LNCAP (cell line): Measurements from ENCODE around the gene VAMP7.

Experiments
- TF ChIP-seq, protein P1 (sequence below): fragments of 450-650 bp; IDR thresholded peaks from 2 replicates; pipeline ENCODE4 v1.5.1; 2017; ENCODE audit warnings: mild to moderate bottlenecking

The VAMP7 gene

DNA sequence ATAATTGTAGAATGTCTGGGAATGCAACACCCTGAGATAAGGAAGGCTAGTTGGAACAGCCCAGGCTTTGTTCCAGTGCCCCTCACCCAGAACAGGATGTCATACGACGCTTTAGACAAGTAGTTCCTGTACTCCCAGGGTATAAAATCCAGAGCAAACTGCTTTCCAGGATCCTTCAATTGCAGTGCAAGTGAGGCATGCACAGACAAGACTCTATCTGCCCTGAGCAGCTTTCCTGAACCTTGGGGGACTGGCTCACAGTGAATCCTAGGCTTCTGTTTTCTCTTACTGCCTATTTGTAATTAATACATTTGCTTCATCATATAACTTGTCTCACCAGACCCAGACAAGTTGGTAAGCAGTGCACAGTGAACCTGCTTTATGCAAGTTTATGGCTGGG is 68.0 kb downstream of the VAMP7 start:
- TF ChIP-seq, protein P1, sequence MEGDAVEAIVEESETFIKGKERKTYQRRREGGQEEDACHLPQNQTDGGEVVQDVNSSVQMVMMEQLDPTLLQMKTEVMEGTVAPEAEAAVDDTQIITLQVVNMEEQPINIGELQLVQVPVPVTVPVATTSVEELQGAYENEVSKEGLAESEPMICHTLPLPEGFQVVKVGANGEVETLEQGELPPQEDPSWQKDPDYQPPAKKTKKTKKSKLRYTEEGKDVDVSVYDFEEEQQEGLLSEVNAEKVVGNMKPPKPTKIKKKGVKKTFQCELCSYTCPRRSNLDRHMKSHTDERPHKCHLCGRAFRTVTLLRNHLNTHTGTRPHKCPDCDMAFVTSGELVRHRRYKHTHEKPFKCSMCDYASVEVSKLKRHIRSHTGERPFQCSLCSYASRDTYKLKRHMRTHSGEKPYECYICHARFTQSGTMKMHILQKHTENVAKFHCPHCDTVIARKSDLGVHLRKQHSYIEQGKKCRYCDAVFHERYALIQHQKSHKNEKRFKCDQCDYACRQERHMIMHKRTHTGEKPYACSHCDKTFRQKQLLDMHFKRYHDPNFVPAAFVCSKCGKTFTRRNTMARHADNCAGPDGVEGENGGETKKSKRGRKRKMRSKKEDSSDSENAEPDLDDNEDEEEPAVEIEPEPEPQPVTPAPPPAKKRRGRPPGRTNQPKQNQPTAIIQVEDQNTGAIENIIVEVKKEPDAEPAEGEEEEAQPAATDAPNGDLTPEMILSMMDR = no peak

DNA sequence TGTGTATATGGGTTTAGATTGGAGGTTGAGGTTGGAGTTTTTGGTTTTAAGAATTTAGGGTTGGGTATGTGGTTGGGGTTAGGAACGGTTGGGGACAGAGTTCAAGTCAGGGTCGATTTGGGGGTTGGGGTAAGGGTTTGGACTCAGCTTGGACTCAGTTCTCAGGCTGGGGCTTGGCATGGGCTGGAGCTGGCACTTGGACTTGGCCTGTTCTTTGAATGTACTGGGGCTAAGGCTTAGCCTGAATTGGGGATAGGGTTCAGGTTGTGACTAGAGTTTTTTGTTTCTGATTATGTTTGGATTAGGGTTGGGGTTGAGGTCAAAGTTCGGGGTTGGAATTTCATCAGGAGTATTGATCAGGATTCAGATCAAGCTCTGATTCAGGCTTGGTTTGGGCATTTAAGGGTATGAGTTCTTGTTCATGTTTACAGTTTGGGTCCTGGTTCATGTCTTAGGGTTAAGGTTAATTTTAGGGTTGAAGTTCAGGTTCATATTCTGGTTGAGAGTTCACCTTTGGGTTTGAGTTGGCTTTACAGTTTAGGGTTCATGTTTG is 70.2 kb downstream of the VAMP7 start:
- TF ChIP-seq, protein P1 = no peak

DNA sequence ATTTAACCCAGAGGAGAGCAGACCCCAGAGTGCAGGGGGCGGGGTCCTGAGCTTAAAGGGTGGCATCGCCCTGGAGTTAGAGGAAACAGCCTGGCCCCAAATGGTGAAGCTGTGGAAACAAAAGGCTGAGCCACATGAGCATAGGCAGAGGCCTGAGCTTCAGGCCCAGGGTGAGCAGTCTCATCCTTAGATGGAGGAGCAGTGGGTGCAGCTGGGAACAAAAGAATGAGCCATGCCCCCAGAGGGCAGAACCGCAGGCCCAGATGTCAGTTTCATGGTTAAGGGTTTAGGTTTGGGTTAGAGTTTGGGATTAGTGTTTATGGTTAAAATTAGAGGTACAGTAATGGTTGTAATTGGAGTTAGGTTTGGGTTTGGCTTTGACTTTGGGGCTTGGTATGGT is 71.9 kb downstream of the VAMP7 start:
- TF ChIP-seq, protein P1 = no peak

DNA sequence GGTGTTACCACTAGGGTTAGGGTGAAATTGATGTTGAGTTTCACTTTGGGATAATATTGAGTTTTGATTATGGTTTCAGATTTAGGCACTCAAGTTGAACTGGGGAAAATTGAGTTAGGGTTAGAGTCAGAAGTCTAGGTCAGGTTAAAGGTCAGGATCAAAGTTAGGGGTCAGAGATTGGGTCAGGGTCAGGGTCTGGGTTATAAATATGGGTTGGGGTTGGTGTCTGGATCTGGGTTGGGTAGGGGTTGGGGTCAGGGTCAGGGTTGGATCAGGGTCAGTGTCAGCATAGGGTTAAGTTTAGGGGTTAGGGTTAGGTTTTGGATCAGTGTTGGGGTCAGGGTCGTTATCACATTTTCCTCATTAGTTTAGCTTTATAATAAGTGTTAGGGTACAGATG is 73.6 kb downstream of the VAMP7 start:
- TF ChIP-seq, protein P1 = no peak

DNA sequence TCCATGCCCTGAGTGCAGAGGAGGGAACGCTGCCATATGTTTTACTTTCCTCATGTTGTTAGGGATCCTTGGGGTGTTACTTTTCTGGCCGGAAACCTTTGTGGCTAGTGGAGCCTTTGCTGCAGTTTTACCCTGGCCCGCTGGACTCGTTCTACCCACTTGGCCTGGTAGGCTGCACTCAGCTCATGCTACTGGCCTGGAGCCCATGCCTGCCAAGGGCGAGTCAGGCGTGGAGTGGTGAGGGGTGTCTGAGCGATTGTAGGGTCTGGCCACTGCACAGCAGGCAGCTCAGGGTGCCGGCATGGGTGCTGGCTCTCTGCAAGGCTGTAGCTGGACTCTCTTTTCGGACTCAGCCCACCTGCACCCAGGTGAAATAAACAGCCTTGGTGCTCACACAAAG is 75.0 kb downstream of the VAMP7 start:
- TF ChIP-seq, protein P1 = no peak

DNA sequence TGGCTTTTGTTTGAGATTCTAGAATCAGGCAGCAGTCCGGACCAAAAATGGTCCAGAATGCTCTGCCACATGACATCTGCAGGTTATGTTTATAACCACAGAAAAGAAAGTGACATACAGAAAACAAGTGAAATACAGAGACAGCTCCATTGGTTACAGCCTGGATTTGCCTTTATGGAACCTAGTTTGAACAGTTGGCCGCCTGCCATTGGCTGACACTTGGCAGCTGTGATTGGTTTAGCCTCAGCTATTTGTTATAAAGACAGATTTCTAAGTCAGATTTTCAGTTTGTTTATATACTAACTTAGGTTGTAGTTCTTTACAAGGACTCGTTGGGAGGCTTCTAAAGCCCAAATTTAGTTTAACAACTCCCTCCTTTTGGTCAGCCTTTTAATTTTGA is 75.5 kb downstream of the VAMP7 start:
- TF ChIP-seq, protein P1 = no peak

DNA sequence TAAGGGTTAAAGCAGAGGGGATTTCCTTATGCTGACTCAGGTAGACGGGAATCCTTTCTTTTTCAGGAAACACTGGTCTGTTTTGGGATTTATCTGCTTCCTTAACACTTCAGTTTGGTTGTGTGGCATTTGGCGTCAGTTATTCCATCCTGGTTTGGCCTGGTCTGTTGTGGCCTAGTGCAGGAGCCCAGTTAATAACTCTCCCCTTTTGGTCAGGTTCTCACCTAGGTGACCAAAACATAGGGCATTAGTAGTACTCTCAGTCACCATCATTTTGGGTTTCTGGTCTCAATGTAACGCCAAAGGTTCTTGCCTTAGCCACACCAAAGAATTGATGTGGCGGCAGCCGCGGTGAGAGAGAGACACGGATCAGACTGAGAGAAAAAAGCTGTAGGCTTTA is 76.7 kb downstream of the VAMP7 start:
- TF ChIP-seq, protein P1 = no peak

DNA sequence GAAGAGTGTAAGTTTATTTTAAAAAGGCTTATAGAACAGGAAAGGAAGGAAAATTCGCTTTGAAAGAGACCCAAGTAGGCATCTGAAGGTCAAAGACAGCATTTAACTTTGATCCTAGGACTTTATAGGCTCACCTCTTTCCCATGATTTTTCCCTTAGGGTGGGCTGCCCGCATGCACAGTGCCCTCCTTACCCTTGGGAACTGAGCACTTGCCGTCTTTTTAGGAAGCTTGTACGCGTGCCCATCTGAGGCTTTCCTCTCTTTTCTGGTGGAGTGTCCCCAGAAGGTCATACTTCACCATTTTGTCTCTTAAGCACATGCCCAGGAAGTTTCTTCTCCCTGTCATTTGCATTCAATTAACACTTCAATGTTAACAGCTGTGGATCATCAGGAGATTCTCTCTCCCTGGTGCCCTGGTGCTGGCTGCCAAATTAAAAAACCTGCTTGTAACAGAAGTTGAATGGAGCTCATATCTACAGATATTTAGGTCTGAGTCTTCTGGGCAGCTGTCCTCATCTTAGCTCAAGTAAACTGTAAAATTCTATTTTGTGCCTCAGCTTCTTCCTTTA is 78.0 kb downstream of the VAMP7 start:
- TF ChIP-seq, protein P1 = no peak
